Measurements from ENCODE around the gene CKAP5. TPM values are rescaled to one million over a fixed set of nuclear protein-coding genes. Genes with fewer than 3 reads are reported as not detected.

CKAP5 gene
- total and polyA plus RNA-seq, 5 donors from 2014 or later: 8.7 to 45.4 (median 12.6) TPM

DNA sequence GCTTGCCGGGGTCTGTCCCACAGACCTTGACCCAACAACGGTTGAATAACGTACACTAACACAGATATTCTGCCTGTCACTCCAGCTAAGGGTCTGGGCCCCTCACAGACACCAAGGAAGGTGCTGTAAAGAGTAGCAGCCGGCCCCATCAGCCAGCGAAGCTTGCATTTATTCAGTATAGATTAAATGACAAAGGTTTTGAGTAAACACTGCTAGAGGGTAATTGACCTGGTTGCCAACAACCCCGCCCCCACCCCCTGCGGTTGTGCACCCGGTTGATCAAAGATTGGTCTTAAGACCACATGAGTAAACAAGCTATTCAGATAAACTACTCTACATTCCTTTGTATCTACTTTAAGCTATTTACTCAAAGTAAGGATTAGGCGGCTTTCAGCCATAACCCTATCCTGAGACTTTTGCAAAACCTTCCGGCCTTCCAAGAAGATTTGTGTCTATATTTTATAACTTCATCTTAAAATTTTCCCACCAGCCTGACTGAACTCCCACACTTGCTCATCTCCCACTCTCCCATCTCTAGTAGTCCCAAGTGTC lies 4.8 kb upstream of the CKAP5 start:
- ATAC-seq (ENCODE audit: low read depth in 2 of 2) (no peak), DNase-seq (no peak)
- H3K9me3 Mint-ChIP-seq: peaks cover 0 to 1% (median 0%) of the 10 kb centered on the region in 7 donors
- peaks cover 16% of the 10 kb centered on the region for H3K27me3 Mint-ChIP-seq
- peaks cover 3 to 10% (median 6%) of the 10 kb centered on the region in 4 donors for H3K4me1 Mint-ChIP-seq
- Histone ChIP-seq H3K9me3 (ENCODE audit: control insufficient read depth in 2 of 2, low read length in 2 of 2) (no peaks in the 10 kb centered on the region), H3K36me3 (ENCODE audit: control insufficient read depth, insufficient read depth, low read length) (no peaks in the 10 kb centered on the region), H3K27ac (ENCODE audit: insufficient read depth, low read length, poor library complexity, severe bottlenecking) (no peak overlapping the region), H3K27me3 (ENCODE audit: control insufficient read depth, insufficient read depth, low read length) (no peaks in the 10 kb centered on the region), H3K4me3 (ENCODE audit: low read depth, low read length) (no peak overlapping the region), H3K4me1 (ENCODE audit: control insufficient read depth, insufficient read depth, low read length, poor library complexity, severe bottlenecking) (peaks cover 5% of the 10 kb centered on the region)
- H3K4me3 Mint-ChIP-seq: no peak overlapping the region
- H3K27ac Mint-ChIP-seq: no peak overlapping the region
- no peaks in the 10 kb centered on the region for H3K36me3 Mint-ChIP-seq

DNA sequence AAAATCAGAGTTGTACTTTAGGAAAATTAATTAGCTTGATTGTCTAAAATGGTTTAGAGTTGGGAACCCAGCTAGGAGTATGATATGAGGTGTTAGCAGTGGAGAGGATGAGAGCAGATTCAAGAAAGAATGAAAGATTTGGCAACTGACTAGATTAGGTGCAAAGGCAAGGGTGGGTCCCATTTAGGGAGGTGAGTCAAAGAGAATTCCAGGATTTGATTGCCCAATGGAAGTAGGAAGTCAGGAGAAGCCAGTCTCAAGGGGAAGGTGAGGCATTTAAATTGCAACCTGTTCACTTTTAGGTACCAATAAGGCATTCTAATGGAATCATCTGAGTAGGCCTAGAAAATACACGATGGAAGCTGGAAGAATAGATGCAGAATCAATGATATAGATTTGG lies 3.6 kb upstream of the CKAP5 start:
- peaks cover 0 to 1% (median 0%) of the 10 kb centered on the region in 7 donors for H3K9me3 Mint-ChIP-seq
- Histone ChIP-seq H3K4me1 (ENCODE audit: control insufficient read depth, insufficient read depth, low read length, poor library complexity, severe bottlenecking) (peaks cover 13% of the 10 kb centered on the region), H3K4me3 (ENCODE audit: low read depth, low read length) (no peak overlapping the region), H3K9me3 (ENCODE audit: control insufficient read depth in 2 of 2, low read length in 2 of 2) (no peaks in the 10 kb centered on the region), H3K36me3 (ENCODE audit: control insufficient read depth, insufficient read depth, low read length) (no peaks in the 10 kb centered on the region), H3K27me3 (ENCODE audit: control insufficient read depth, insufficient read depth, low read length) (no peaks in the 10 kb centered on the region), H3K27ac (ENCODE audit: insufficient read depth, low read length, poor library complexity, severe bottlenecking) (no peak overlapping the region)
- no peak for DNase-seq
- H3K4me3 Mint-ChIP-seq: peak overlapping the region in 1 of 4 donors; percentile 52
- H3K27ac Mint-ChIP-seq: no peak overlapping the region
- peaks cover 10 to 21% (median 13%) of the 10 kb centered on the region in 4 donors for H3K4me1 Mint-ChIP-seq
- peaks cover 15% of the 10 kb centered on the region for H3K27me3 Mint-ChIP-seq
- H3K36me3 Mint-ChIP-seq: no peaks in the 10 kb centered on the region
- no peak for ATAC-seq (ENCODE audit: low read depth in 2 of 2)

DNA sequence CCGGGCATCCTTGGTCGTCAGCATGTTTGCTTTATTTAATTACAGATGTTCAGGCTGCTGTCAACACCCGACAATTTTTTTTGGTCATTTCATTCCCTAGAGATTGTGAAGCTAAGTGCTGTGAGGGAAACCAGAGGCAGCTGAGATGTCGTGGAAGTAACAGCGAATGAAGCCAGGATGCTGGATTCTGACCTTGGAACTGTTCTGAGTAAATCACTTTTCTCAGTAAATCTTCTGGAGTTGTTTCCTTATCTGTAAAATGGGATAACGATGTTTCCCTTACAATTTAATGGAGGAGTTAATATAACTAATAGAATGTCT lies 390 bp upstream of the CKAP5 start:
- Mint-ChIP-seq H3K36me3 (no peaks in the 10 kb centered on the region), H3K27ac (peak overlapping the region; percentile 91 to 97 (median 95)), H3K9me3 (peaks cover 0 to 1% (median 0%) of the 10 kb centered on the region in 7 donors), H3K4me1 (peaks cover 10 to 43% (median 31%) of the 10 kb centered on the region in 4 donors), H3K27me3 (peaks cover 15% of the 10 kb centered on the region), H3K4me3 (peak overlapping the region; percentile 90 to 99 (median 96))
- DNase-seq: no peak
- H3K9me3 ChIP-seq (ENCODE audit: control insufficient read depth in 2 of 2, low read length in 2 of 2): no peaks in the 10 kb centered on the region
- no peak overlapping the region for H3K27ac ChIP-seq (ENCODE audit: insufficient read depth, low read length, poor library complexity, severe bottlenecking)
- no peaks in the 10 kb centered on the region for H3K27me3 ChIP-seq (ENCODE audit: control insufficient read depth, insufficient read depth, low read length)
- H3K4me1 ChIP-seq (ENCODE audit: control insufficient read depth, insufficient read depth, low read length, poor library complexity, severe bottlenecking): peaks cover 19% of the 10 kb centered on the region
- H3K4me3 ChIP-seq (ENCODE audit: low read depth, low read length): peak overlapping the region; percentile 82
- no peaks in the 10 kb centered on the region for H3K36me3 ChIP-seq (ENCODE audit: control insufficient read depth, insufficient read depth, low read length)
- ATAC-seq (ENCODE audit: low read depth in 2 of 2): no peak

DNA sequence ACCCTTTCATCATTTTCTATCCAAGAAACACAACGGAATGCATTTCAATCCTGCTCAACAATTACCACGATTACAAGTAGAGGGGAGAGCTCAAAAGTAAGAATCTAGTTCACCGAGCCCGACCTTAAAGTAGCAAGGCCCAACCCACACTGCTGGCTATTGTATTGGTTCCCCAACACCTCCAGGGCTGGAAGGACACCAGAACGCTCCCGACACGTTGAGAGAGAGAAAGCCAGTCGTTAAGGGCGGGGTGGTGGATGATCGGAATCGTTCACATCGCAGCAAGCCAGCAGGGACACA lies 690 bp downstream of the CKAP5 start:
- Histone ChIP-seq H3K9me3 (ENCODE audit: control insufficient read depth in 2 of 2, low read length in 2 of 2) (no peaks in the 10 kb centered on the region), H3K4me3 (ENCODE audit: low read depth, low read length) (peak overlapping the region; percentile 84), H3K27me3 (ENCODE audit: control insufficient read depth, insufficient read depth, low read length) (no peaks in the 10 kb centered on the region), H3K4me1 (ENCODE audit: control insufficient read depth, insufficient read depth, low read length, poor library complexity, severe bottlenecking) (peaks cover 19% of the 10 kb centered on the region), H3K36me3 (ENCODE audit: control insufficient read depth, insufficient read depth, low read length) (no peaks in the 10 kb centered on the region), H3K27ac (ENCODE audit: insufficient read depth, low read length, poor library complexity, severe bottlenecking) (peak overlapping the region; percentile 70)
- DNase-seq: no peak
- Mint-ChIP-seq H3K4me1 (peaks cover 10 to 52% (median 34%) of the 10 kb centered on the region in 4 donors), H3K9me3 (peaks cover 0 to 1% (median 0%) of the 10 kb centered on the region in 7 donors), H3K4me3 (peak overlapping the region; percentile 85 to 95 (median 94)), H3K27ac (peak overlapping the region; percentile 84 to 96 (median 91)), H3K27me3 (peaks cover 10% of the 10 kb centered on the region), H3K36me3 (no peaks in the 10 kb centered on the region)
- ATAC-seq (ENCODE audit: low read depth in 2 of 2): no peak

DNA sequence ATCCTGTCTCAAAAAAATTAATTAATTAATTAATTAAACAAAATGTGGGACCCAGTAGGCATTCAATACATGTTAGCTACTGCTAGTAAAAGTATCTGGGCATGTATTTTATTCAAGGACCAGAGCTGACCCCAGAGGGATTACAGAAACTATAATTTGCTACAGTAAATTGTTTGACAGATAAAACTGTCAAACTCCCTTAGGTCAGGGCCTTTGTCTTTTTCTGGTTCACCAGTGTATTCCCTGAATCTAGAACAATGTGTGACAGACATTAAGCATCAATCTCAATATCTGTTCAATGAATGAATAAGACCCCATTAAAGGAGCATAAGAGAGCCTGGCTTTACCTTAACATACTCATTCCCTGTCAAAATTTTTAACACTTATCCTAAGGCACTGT lies 6.0 kb downstream of the CKAP5 start:
- H3K4me3 ChIP-seq (ENCODE audit: low read depth, low read length): no peak overlapping the region
- no peak for ATAC-seq (ENCODE audit: low read depth in 2 of 2)
- peaks cover 23 to 77% (median 51%) of the 10 kb centered on the region in 4 donors for H3K4me1 Mint-ChIP-seq
- peaks cover 19% of the 10 kb centered on the region for H3K4me1 ChIP-seq (ENCODE audit: control insufficient read depth, insufficient read depth, low read length, poor library complexity, severe bottlenecking)
- H3K27ac ChIP-seq (ENCODE audit: insufficient read depth, low read length, poor library complexity, severe bottlenecking): no peak overlapping the region
- H3K9me3 Mint-ChIP-seq: no peaks in the 10 kb centered on the region
- H3K36me3 Mint-ChIP-seq: no peaks in the 10 kb centered on the region
- no peaks in the 10 kb centered on the region for H3K27me3 Mint-ChIP-seq
- no peak overlapping the region for H3K4me3 Mint-ChIP-seq
- no peak for DNase-seq
- peak overlapping the region in 1 of 3 donors; percentile 39 for H3K27ac Mint-ChIP-seq
- H3K27me3 ChIP-seq (ENCODE audit: control insufficient read depth, insufficient read depth, low read length): no peaks in the 10 kb centered on the region
- no peaks in the 10 kb centered on the region for H3K9me3 ChIP-seq (ENCODE audit: control insufficient read depth in 2 of 2, low read length in 2 of 2)
- H3K36me3 ChIP-seq (ENCODE audit: control insufficient read depth, insufficient read depth, low read length): no peaks in the 10 kb centered on the region

DNA sequence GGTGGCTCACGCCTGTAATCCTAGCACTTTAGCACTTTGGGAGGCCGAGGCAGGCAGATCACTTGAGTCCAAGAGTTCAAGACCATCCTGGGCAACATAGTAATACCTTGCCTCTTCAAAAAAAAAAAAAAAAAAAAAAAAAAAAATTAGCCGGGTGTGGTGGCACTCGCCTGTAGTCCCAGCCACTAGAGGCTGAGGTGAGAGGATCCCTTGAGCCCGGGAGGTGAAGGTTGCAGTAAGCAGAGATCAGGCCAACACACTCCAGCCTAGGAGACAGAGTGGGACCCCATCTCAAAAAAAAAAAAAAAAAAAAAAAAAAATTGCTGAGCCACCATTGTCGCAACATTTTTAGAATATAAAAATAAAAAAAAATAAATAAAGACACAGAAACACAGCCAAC lies 7.6 kb downstream of the CKAP5 start:
- Mint-ChIP-seq H3K36me3 (no peaks in the 10 kb centered on the region), H3K9me3 (no peaks in the 10 kb centered on the region), H3K27ac (no peak overlapping the region), H3K27me3 (no peaks in the 10 kb centered on the region), H3K4me3 (no peak overlapping the region), H3K4me1 (peaks cover 23 to 63% (median 43%) of the 10 kb centered on the region in 4 donors)
- no peaks in the 10 kb centered on the region for H3K9me3 ChIP-seq (ENCODE audit: control insufficient read depth in 2 of 2, low read length in 2 of 2)
- H3K36me3 ChIP-seq (ENCODE audit: control insufficient read depth, insufficient read depth, low read length): no peaks in the 10 kb centered on the region
- no peak overlapping the region for H3K27ac ChIP-seq (ENCODE audit: insufficient read depth, low read length, poor library complexity, severe bottlenecking)
- no peak for ATAC-seq (ENCODE audit: low read depth in 2 of 2)
- no peaks in the 10 kb centered on the region for H3K27me3 ChIP-seq (ENCODE audit: control insufficient read depth, insufficient read depth, low read length)
- H3K4me1 ChIP-seq (ENCODE audit: control insufficient read depth, insufficient read depth, low read length, poor library complexity, severe bottlenecking): peaks cover 8% of the 10 kb centered on the region
- DNase-seq: no peak
- no peak overlapping the region for H3K4me3 ChIP-seq (ENCODE audit: low read depth, low read length)

DNA sequence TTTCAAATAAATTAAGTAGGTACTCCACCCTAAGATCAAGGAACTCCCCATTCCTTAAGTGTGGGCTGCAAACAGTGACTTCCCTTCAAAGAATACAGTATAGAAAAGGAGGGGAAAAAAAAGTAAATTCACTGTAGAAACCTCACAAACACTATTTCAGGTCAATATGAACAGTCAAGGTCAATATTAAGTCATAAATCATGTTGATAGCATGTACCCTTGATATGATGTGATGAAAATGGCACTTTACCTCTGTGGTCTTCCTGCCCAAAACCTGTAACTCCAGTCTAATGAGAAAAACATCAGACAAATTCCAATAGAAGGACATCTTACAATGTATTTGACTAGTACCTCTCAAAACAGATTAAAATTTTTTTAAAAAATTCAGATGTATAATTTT lies 8.2 kb downstream of the CKAP5 start:
- no peak overlapping the region for H3K4me3 ChIP-seq (ENCODE audit: low read depth, low read length)
- no peaks in the 10 kb centered on the region for H3K9me3 Mint-ChIP-seq
- H3K4me1 Mint-ChIP-seq: peaks cover 23 to 60% (median 40%) of the 10 kb centered on the region in 4 donors
- H3K36me3 Mint-ChIP-seq: no peaks in the 10 kb centered on the region
- H3K27me3 Mint-ChIP-seq: no peaks in the 10 kb centered on the region
- ATAC-seq (ENCODE audit: low read depth in 2 of 2) (no peak), DNase-seq (no peak)
- H3K9me3 ChIP-seq (ENCODE audit: control insufficient read depth in 2 of 2, low read length in 2 of 2): no peaks in the 10 kb centered on the region
- H3K4me3 Mint-ChIP-seq: no peak overlapping the region
- H3K27me3 ChIP-seq (ENCODE audit: control insufficient read depth, insufficient read depth, low read length): no peaks in the 10 kb centered on the region
- no peak overlapping the region for H3K27ac Mint-ChIP-seq
- H3K36me3 ChIP-seq (ENCODE audit: control insufficient read depth, insufficient read depth, low read length): no peaks in the 10 kb centered on the region
- H3K4me1 ChIP-seq (ENCODE audit: control insufficient read depth, insufficient read depth, low read length, poor library complexity, severe bottlenecking): peaks cover 8% of the 10 kb centered on the region
- H3K27ac ChIP-seq (ENCODE audit: insufficient read depth, low read length, poor library complexity, severe bottlenecking): no peak overlapping the region

DNA sequence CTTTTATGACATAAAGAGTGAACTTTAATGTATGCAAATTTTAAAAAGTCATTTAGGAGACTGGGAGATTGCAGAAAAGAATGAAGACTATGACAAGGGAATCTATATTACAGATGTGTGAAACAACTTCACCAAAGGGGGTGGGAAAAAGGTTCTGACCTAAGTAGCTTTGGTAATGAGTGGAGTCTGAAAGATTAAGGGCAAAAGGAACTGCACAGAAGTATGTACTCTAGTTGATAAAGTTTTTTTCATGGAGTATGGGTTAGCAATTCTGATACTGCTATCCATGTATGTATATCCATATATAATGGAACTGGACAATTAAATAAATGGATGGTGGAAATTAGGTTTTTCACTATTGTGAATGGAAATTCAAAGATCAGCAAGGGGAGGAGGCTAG lies 9.2 kb downstream of the CKAP5 start:
- DNase-seq (no peak), ATAC-seq (ENCODE audit: low read depth in 2 of 2) (no peak)
- H3K9me3 Mint-ChIP-seq: no peaks in the 10 kb centered on the region
- no peaks in the 10 kb centered on the region for H3K27me3 Mint-ChIP-seq
- peaks cover 8% of the 10 kb centered on the region for H3K4me1 ChIP-seq (ENCODE audit: control insufficient read depth, insufficient read depth, low read length, poor library complexity, severe bottlenecking)
- no peak overlapping the region for H3K4me3 Mint-ChIP-seq
- no peaks in the 10 kb centered on the region for H3K27me3 ChIP-seq (ENCODE audit: control insufficient read depth, insufficient read depth, low read length)
- H3K4me1 Mint-ChIP-seq: peaks cover 23 to 55% (median 40%) of the 10 kb centered on the region in 4 donors
- no peak overlapping the region for H3K4me3 ChIP-seq (ENCODE audit: low read depth, low read length)
- H3K36me3 ChIP-seq (ENCODE audit: control insufficient read depth, insufficient read depth, low read length): no peaks in the 10 kb centered on the region
- H3K36me3 Mint-ChIP-seq: no peaks in the 10 kb centered on the region
- H3K9me3 ChIP-seq (ENCODE audit: control insufficient read depth in 2 of 2, low read length in 2 of 2): no peaks in the 10 kb centered on the region
- no peak overlapping the region for H3K27ac ChIP-seq (ENCODE audit: insufficient read depth, low read length, poor library complexity, severe bottlenecking)
- H3K27ac Mint-ChIP-seq: peak overlapping the region in 1 of 3 donors; percentile 23
